ENCODE data around the gene NDUFB4. TPM values are rescaled to one million over a fixed set of nuclear protein-coding genes. Genes with fewer than 3 reads are reported as not detected.

Gene NDUFB4
- total RNA-seq, 2 donors from 2014 or later, result 145 to 187 TPM

DNA sequence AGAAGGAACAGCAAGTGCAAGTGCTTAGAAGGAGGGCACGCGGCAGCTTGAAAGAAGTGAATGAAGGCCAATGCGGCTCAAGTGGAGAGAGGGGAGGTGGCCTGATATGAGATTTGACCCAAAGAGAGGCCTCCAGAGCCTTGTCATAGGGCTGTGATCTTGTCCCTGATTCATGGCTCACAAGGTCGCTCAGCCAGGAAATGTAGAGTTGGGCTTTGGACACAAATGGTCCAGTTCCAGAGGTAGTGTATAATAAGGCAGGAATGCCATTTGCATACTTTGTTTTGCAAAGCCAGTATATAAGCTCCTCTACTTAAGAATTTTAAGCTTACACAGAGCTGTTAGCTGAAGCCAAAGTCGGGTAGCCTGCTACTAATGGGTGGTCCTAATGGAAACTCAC, 52.2 kb downstream of the NDUFB4 start:
- H3K27ac Mint-ChIP-seq, result no peak overlapping the region
- no peaks in the 10 kb centered on the region for H3K9me3 Mint-ChIP-seq
- no peak for ATAC-seq

DNA sequence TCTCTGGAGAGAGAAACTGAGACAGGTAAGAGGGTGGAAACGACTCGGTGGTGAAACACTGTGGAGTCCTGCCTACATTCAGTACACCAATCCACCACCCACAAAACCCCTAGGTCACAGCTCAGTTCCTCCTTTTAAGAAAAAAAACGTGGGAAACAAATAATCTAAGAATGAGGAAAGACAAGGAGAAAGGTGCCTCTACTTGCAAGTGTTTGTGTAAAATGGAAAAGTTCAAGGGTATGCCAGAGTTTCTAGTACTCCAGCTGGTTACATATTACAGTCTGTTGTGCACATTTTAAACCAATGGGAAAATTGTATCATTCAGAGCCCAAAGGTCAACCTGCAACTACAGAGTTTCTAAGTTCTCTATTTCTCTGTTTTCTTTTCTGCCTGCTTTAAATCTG, 53.7 kb downstream of the NDUFB4 start:
- ATAC-seq, result no peak
- peaks cover 0 to 5% of the 10 kb centered on the region in 2 donors for H3K36me3 Mint-ChIP-seq
- DNase-seq (ENCODE audit: low spot score in 2 of 2), result no peak

More for the DNA sequence above, 52.2 kb downstream of the NDUFB4 start:
- H3K36me3 Mint-ChIP-seq, result no peaks in the 10 kb centered on the region
- DNase-seq (ENCODE audit: low spot score in 2 of 2), result no peak

DNA sequence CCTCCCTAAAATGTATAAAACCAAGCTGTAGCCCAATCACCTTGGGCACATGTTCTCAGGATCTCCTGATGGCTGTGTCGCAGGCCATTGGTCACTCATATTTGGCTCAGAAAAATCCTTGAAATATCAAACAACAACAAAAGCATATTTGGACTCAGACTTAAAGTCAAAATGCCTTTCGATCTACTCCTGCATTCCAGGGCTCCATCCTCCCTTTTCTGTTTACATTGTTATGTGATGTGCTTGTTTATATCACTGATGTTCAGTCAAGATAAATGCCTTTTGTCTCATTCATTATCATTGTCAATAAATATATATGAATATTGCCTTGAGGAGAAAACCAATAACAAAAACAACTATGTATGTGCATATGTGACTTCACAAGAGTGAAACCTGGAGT, 54.2 kb downstream of the NDUFB4 start:
- Mint-ChIP-seq H3K36me3 (peaks cover 0 to 5% of the 10 kb centered on the region in 2 donors), H3K9me3 (peaks cover 0 to 4% of the 10 kb centered on the region in 2 donors), H3K27ac (no peak overlapping the region)
- ATAC-seq (no peak), DNase-seq (ENCODE audit: low spot score in 2 of 2) (no peak)

More for the DNA sequence above, 53.7 kb downstream of the NDUFB4 start:
- Mint-ChIP-seq H3K9me3 (peaks cover 0 to 4% of the 10 kb centered on the region in 2 donors), H3K27ac (no peak overlapping the region)

Other genes starting within 250 kb of the NDUFB4 start
- gene LRRC58, start 247.0 kb upstream of the NDUFB4 start, total RNA-seq, result 10 to 100 TPM; 22.4 to 23.7 TPM
- gene FSTL1, start 145.3 kb upstream of the NDUFB4 start, total RNA-seq, result 1 to 10 TPM in 1 of 2 donors, under 1 TPM in 1; 0.39 to 3.0 TPM
- gene HGD, start 85.9 kb downstream of the NDUFB4 start, total RNA-seq, result under 1 TPM; 0.62 to 0.87 TPM
- 10 to 100 TPM; 24.5 to 53.4 TPM for gene RABL3, start 146.2 kb downstream of the NDUFB4 start, total RNA-seq
- gene GTF2E1, start 146.4 kb downstream of the NDUFB4 start, total RNA-seq, result 10 to 100 TPM; 11.9 to 20.7 TPM

All from activated naive CD4-positive, alpha-beta T cell treated with anti-CD3 and anti-CD28 coated beads, Interleukin-2, amount 50 U/mL, for 72 hours (primary cell).